Right lobe of liver (tissue), 4 donors: ENCODE results near the gene TLE4.

Source experiments
- POLR2A ChIP-seq: fragments of 450-650 bp; IDR thresholded peaks from one replicate; pipeline ENCODE4 v1.6.1; 2017; ENCODE audit warnings: antibody characterized with exemption, mild to moderate bottlenecking
- TF ChIP-seq, protein P1 (sequence below), 4 donors: fragments of 200-600 bp in 3 of 4; fragments of 450-650 bp in 1 of 4; IDR thresholded peaks; one replicate each; pipeline versions ENCODE4 v1.5.1 to v1.8.0; 2016 to 2022; ENCODE audit warnings: antibody characterized with exemption in 4 of 4, mild to moderate bottlenecking in 2 of 4
- donor health status: DM: no; HTN: no; CAD: no.
- donor health status: DM: no; HTN: no; CAD: no.
- donor health status: DM: no; HTN: yes; CAD: no.

DNA sequence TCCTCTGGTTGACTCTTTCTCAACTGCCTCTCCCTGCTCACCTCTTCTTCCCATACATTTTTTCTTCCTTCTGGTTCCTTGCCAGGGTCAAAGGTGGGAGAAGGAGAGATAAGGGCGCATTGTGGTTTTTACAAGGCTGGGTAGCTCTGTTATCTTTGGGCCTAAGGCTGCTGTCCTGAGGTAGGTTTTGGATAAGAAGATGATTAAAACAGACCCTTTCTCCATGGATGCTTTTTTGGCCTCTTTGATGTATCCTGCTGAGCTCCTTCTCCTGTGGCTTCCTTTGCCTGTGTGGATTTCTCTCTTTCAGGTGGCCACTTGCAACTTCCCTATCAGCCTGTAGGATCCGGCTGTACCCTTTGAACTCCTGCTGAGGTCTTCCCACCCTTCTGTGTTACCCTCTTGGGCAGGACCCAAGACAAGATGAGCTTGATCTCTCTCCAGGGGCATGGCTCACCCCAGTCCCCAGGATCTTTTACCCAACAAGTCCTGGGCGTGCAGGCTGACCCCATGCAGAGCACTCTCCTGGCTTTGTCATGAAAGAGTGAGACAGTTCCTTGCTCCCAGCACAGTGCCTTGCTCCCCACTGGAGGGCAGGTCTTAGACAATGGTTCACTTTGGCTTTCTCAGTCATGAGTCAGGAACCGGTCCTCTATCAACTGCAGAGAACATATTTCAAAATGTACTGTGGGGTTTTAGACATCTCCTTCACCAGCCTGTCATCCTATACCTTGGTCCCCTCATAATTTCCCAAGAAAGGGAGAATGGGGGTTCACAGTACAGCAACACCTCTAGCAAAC, 197.9 kb downstream of the TLE4 start:
- TF ChIP-seq POLR2A = no peak
- TF ChIP-seq, protein P1, sequence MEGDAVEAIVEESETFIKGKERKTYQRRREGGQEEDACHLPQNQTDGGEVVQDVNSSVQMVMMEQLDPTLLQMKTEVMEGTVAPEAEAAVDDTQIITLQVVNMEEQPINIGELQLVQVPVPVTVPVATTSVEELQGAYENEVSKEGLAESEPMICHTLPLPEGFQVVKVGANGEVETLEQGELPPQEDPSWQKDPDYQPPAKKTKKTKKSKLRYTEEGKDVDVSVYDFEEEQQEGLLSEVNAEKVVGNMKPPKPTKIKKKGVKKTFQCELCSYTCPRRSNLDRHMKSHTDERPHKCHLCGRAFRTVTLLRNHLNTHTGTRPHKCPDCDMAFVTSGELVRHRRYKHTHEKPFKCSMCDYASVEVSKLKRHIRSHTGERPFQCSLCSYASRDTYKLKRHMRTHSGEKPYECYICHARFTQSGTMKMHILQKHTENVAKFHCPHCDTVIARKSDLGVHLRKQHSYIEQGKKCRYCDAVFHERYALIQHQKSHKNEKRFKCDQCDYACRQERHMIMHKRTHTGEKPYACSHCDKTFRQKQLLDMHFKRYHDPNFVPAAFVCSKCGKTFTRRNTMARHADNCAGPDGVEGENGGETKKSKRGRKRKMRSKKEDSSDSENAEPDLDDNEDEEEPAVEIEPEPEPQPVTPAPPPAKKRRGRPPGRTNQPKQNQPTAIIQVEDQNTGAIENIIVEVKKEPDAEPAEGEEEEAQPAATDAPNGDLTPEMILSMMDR (IDR thresholded peaks at IDR 0.05) = no peak
